Suppressor macrophage treated with lipopolysaccharide for 1 hour (primary cell): Measurements from ENCODE around the gene CTNND2.
"Not testable (repeated sequence)": the region's sequence is repeated elsewhere in the genome, so short reads cannot be mapped to it uniquely, and the experiment has no call there.

Experiments used
- DNase-seq, 3 donors: peaks; one replicate each; pipeline ENCODE4 v3.0.0-alpha.2; 2020 to 2022

Gene CTNND2

GRCh38 chr5:11004523-11004922 lies 899.7 kb downstream of the CTNND2 start:
- not testable (repeated sequence) for DNase-seq

GRCh38 chr5:11000515-11001353 lies 903.5 kb downstream of the CTNND2 start:
- no peak for DNase-seq

- no peak for DNase-seq
These were observed 904.5 kb downstream of the CTNND2 start for GRCh38 chr5:10999714-11000113.

GRCh38 chr5:10995891-10996290 lies 908.4 kb downstream of the CTNND2 start:
- DNase-seq = no peak

GRCh38 chr5:10994091-10994986 lies 909.9 kb downstream of the CTNND2 start:
- no peak for DNase-seq

GRCh38 chr5:10990634-10991033 lies 913.6 kb downstream of the CTNND2 start:
- no peak for DNase-seq

- no peak for DNase-seq
These were observed 914.5 kb downstream of the CTNND2 start for GRCh38 chr5:10989577-10990263.

GRCh38 chr5:10988622-10989021 lies 915.6 kb downstream of the CTNND2 start:
- peak; percentile 27 to 37 (median 35) for DNase-seq

- peak; percentile 66 to 73 (median 69) for DNase-seq
These were observed 916.2 kb downstream of the CTNND2 start for GRCh38 chr5:10987925-10988504.

- DNase-seq = no peak
These were observed 916.8 kb downstream of the CTNND2 start for GRCh38 chr5:10987276-10987924.

GRCh38 chr5:10985721-10986110 lies 918.5 kb downstream of the CTNND2 start:
- no peak for DNase-seq

- DNase-seq = no peak
These were observed 919.0 kb downstream of the CTNND2 start for GRCh38 chr5:10985091-10985720.

GRCh38 chr5:10984021-10984715 lies 920.1 kb downstream of the CTNND2 start:
- DNase-seq = peak in 2 of 3 donors; percentile 18 to 29

- no peak for DNase-seq
These were observed 921.6 kb downstream of the CTNND2 start for GRCh38 chr5:10982626-10983025.

- no peak for DNase-seq
These were observed 922.3 kb downstream of the CTNND2 start for GRCh38 chr5:10981932-10982331.

GRCh38 chr5:10977011-10977410 lies 927.2 kb downstream of the CTNND2 start:
- DNase-seq = peak; percentile 43 to 62 (median 61)

GRCh38 chr5:10975945-10976344 lies 928.3 kb downstream of the CTNND2 start:
- no peak for DNase-seq

GRCh38 chr5:10974850-10975249 lies 929.4 kb downstream of the CTNND2 start:
- no peak for DNase-seq

- DNase-seq = no peak
These were observed 930.9 kb downstream of the CTNND2 start for GRCh38 chr5:10973316-10973715.

GRCh38 chr5:10969684-10970180 lies 934.5 kb downstream of the CTNND2 start:
- DNase-seq = no peak

GRCh38 chr5:10964806-10965205 lies 939.4 kb downstream of the CTNND2 start:
- DNase-seq = no peak
